BE2C (cell line): ENCODE results near the gene GDF3.

Source experiments
- DNase-seq: peaks from one replicate; pipeline ENCODE4 v3.0.0-alpha.2; 2020
- H3K27me3 ChIP-seq: fragments of 250-450 bp; sonication (Bioruptor Pico); 2 replicates; pipeline ENCODE4 v1.5.1; 2020; ENCODE audit warnings: mild to moderate bottlenecking
- H3K36me3 ChIP-seq: fragments of 250-450 bp; sonication (Bioruptor Pico); 2 replicates; pipeline ENCODE4 v1.5.1; 2020; ENCODE audit warnings: mild to moderate bottlenecking
- H3K4me1 ChIP-seq: fragments of 250-450 bp; sonication (Bioruptor Pico); 2 replicates; pipeline ENCODE4 v1.5.1; 2020
- H3K4me3 ChIP-seq: 2 replicates; pipeline ENCODE4 v1.5.1; 2011; ENCODE audit warnings: low read depth, low read length
- H3K9me3 ChIP-seq: fragments of 250-450 bp; sonication (Bioruptor Pico); 2 replicates; pipeline ENCODE4 v1.5.1; 2020
- CTCF ChIP-seq: IDR thresholded peaks from 2 replicates; pipeline ENCODE4 v1.5.1; 2012; ENCODE audit warnings: mild to moderate bottlenecking, low read depth, low read length

GDF3 gene

GRCh38 chr12:7719946-7720730, 24.6 kb upstream of the GDF3 start:
- Histone ChIP-seq H3K9me3 (no peaks in the 10 kb centered on the region; the same call in 1 of the 2 replicates), H3K4me1 (no peaks in the 10 kb centered on the region), H3K4me3 (no peak overlapping the region), H3K36me3 (no peaks in the 10 kb centered on the region), H3K27me3 (peaks cover 10% of the 10 kb centered on the region; the same call in 1 of the 2 replicates)
- no peak for DNase-seq
- TF ChIP-seq CTCF, result no peak

- DNase-seq, result no peak
- H3K9me3 ChIP-seq, result no peaks in the 10 kb centered on the region; the same call in 1 of the 2 replicates
- TF ChIP-seq CTCF, result 0 out of 2 replicates have a peak, but pooled peaks have one; percentile 28
- no peaks in the 10 kb centered on the region for H3K36me3 ChIP-seq
- H3K4me3 ChIP-seq, result no peak overlapping the region
- peaks cover 11% of the 10 kb centered on the region; the same call in 1 of the 2 replicates for H3K27me3 ChIP-seq
- no peaks in the 10 kb centered on the region for H3K4me1 ChIP-seq
Measured at GRCh38 chr12:7716381-7716780, 20.8 kb upstream of the GDF3 start.

DNA sequence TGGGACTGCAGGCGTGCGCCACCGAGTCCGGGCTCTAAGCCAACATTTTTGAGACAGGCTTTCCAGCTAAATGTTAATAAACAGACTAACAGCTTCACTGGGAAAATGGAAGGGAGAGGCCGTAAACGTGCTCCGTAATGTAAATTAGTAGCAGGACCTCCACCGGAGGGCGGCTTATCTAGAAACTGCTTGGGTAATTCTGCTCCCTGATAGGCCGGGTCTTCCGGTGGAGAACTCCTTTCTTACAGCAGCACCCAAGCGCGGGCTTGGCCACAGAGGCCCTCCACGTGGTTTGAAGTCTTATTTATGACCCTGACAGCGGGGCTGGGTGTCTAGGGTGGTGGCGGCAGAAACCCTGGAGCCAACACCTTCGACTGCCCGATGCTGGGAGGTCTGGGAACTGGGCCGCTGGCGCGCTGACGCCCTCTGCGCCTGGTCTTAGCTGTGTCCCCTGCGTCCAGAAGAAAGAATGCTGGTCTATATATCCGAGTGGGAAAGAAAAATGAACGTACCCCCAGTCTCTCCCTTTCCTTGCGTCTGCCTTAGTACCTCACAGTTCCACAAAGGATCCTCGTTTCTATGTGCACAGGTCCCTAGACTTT, 17.4 kb upstream of the GDF3 start:
- no peak for TF ChIP-seq CTCF
- no peaks in the 10 kb centered on the region for H3K36me3 ChIP-seq
- no peak for DNase-seq
- no peaks in the 10 kb centered on the region for H3K4me1 ChIP-seq
- H3K9me3 ChIP-seq, result no peaks in the 10 kb centered on the region; the same call in 1 of the 2 replicates
- peaks cover 11% of the 10 kb centered on the region for H3K27me3 ChIP-seq
- H3K4me3 ChIP-seq, result no peak overlapping the region

GRCh38 chr12:7711133-7711532, 15.6 kb upstream of the GDF3 start, which contains the start of gene DPPA3:
DPPA3 (plus strand) TSS chr12:7711433; CDS start chr12:7711571, 138 bp downstream.
- H3K4me1 ChIP-seq, result no peaks in the 10 kb centered on the region
- no peaks in the 10 kb centered on the region for H3K36me3 ChIP-seq
- DNase-seq, result no peak
- H3K4me3 ChIP-seq, result no peak within 1 kb of the TSS
- no peaks in the 10 kb centered on the region; the same call in 1 of the 2 replicates for H3K9me3 ChIP-seq
- TF ChIP-seq CTCF, result no peak
- peaks cover 5% of the 10 kb centered on the region for H3K27me3 ChIP-seq

DNA sequence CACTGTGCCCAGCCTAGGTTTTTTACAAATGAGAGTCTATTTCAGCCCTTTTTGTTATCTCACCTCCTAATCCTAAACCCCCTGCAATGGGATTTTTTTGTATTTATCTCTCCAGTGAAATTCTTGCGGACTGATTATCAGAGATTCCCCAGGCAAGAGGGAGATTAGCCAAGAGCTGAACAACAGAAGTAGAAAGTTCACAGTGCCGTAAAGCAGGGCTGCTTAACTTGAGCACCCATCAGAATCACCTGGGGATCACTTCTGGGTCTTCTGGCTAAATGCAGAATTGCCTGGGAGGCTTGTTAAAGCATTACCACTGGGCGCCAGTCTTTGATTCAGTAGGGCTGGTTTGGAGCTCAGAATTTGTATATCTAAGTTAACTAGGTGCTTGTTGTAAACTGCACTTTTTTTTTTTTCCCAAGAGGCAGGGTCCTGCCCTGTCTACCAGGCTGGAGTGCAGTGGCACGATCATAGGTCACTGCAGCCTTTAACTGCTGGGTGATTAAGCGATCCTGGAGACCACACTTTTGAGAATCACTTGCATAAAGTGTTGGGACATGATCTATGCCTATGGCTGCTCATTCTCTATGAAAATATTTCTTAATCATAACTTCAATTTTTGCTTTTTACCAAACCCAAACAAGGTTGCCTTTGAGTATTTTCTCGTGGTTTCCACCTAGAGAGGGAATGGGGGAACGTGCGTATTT, 14.5 kb upstream of the GDF3 start:
- TF ChIP-seq CTCF, result no peak
- DNase-seq, result no peak
- Histone ChIP-seq H3K4me3 (no peak overlapping the region), H3K4me1 (no peaks in the 10 kb centered on the region), H3K36me3 (no peaks in the 10 kb centered on the region), H3K9me3 (no peaks in the 10 kb centered on the region; the same call in 1 of the 2 replicates), H3K27me3 (peaks cover 2% of the 10 kb centered on the region)
